Gastrocnemius medialis (tissue), 4 donors: ENCODE results near the gene ZFYVE28.

Experiments used
- POLR2A ChIP-seq, 2 donors: fragments of 450-650 bp; IDR thresholded peaks; one replicate each; pipeline ENCODE4 v1.6.1; 2017; ENCODE audit warnings: antibody characterized with exemption in 2 of 2, mild to moderate bottlenecking in 2 of 2, moderate library complexity in 2 of 2
- TF ChIP-seq, protein P1 (sequence below), 5 experiments: fragments of 450-650 bp in 3 of 5; fragments of 200-600 bp in 2 of 5; sonication (generic) in 2 of 5; IDR thresholded peaks in 4 of 5; conservative IDR thresholded peaks in 1 of 5; 1 replicate in 4 of 5; 2 replicates in 1 of 5; pipeline ENCODE4 v1.5.1; 2016 to 2019; ENCODE audit warnings: antibody characterized with exemption in 5 of 5, mild to moderate bottlenecking in 3 of 5, moderate library complexity in 3 of 5

DNA sequence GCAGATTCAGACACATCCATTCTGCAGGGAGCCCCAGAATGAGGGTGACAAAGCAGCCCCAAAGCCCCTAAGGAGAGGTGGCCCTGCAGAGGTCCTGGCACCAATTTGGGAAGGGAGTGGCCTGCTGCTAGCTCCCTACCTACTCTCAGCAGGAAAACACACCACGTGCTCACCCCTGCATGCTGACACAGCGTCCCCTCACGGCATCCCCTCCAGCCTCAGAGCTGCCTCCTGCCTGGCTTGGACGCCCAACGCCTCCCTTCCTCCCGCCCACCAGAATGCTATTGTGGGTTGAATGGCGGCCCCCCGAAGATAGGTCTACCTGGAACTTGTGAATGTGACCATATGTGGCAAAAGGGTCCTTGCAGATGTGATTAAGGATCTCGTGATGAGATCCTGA lies 28.8 kb downstream of the ZFYVE28 start:
- TF ChIP-seq, protein P1, sequence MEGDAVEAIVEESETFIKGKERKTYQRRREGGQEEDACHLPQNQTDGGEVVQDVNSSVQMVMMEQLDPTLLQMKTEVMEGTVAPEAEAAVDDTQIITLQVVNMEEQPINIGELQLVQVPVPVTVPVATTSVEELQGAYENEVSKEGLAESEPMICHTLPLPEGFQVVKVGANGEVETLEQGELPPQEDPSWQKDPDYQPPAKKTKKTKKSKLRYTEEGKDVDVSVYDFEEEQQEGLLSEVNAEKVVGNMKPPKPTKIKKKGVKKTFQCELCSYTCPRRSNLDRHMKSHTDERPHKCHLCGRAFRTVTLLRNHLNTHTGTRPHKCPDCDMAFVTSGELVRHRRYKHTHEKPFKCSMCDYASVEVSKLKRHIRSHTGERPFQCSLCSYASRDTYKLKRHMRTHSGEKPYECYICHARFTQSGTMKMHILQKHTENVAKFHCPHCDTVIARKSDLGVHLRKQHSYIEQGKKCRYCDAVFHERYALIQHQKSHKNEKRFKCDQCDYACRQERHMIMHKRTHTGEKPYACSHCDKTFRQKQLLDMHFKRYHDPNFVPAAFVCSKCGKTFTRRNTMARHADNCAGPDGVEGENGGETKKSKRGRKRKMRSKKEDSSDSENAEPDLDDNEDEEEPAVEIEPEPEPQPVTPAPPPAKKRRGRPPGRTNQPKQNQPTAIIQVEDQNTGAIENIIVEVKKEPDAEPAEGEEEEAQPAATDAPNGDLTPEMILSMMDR (IDR thresholded peaks at IDR 0.05 in 4 of 5, conservative IDR thresholded peaks at IDR 0.05 in 1 of 5) = no peak
- TF ChIP-seq POLR2A (IDR thresholded peaks at IDR 0.05) = no peak
